GM21723 (cell line): ENCODE results near the gene FAS.

Experiments
- ATAC-seq: cut with Tn5 transposase; IDR thresholded peaks from one replicate; pipeline ENCODE4 v1.9.1; 2021; ENCODE audit warnings: mild to moderate bottlenecking, moderate library complexity; ENCODE audit not compliant: unreplicated experiment

Gene FAS

GRCh38 chr10:88990384-88991160 lies at the start of gene FAS:
Gene FAS, plus strand, starts transcription at chr10:88990798. Its CDS starts 79 bp downstream, at chr10:88990877.
- peak; percentile 55 for ATAC-seq

- ATAC-seq = no peak
Observed at GRCh38 chr10:88941026-88941425, 49.6 kb upstream of the FAS start.

GRCh38 chr10:88943778-88944177 lies 46.8 kb upstream of the FAS start:
- no peak for ATAC-seq

GRCh38 chr10:88944813-88945212 lies 45.8 kb upstream of the FAS start:
- ATAC-seq = peak; percentile 68

GRCh38 chr10:88946200-88946599 lies 44.4 kb upstream of the FAS start:
- ATAC-seq = no peak

GRCh38 chr10:88946965-88947590 lies 43.5 kb upstream of the FAS start:
- ATAC-seq = no peak

- no peak for ATAC-seq
Observed at GRCh38 chr10:88949051-88949450, 41.5 kb upstream of the FAS start.

GRCh38 chr10:88949912-88950837 lies 40.4 kb upstream of the FAS start:
- ATAC-seq = no peak

- ATAC-seq = no peak
Observed at GRCh38 chr10:88952647-88953111, 37.9 kb upstream of the FAS start, which contains the start of gene ACTA2. Gene ACTA2, minus strand, starts transcription at chr10:88952773. Its CDS starts 3,843 bp downstream, at chr10:88948930.

- ATAC-seq = no peak
Observed at GRCh38 chr10:88953662-88954061, 36.9 kb upstream of the FAS start.

- no peak for ATAC-seq
Observed at GRCh38 chr10:88954458-88955083, 36.0 kb upstream of the FAS start.

- no peak for ATAC-seq
Observed at GRCh38 chr10:88957381-88957780, 33.2 kb upstream of the FAS start.

GRCh38 chr10:88958721-88959120 lies 31.9 kb upstream of the FAS start:
- no peak for ATAC-seq

- ATAC-seq = no peak
Observed at GRCh38 chr10:88960802-88961201, 29.8 kb upstream of the FAS start.

GRCh38 chr10:88961266-88961665 lies 29.3 kb upstream of the FAS start:
- ATAC-seq = no peak

GRCh38 chr10:88962336-88962735 lies 28.3 kb upstream of the FAS start:
- no peak for ATAC-seq

- ATAC-seq = no peak
Observed at GRCh38 chr10:88963318-88963717, 27.3 kb upstream of the FAS start.

GRCh38 chr10:88964360-88964759 lies 26.2 kb upstream of the FAS start:
- no peak for ATAC-seq

GRCh38 chr10:88964869-88965415 lies 25.7 kb upstream of the FAS start:
- ATAC-seq = no peak

GRCh38 chr10:88966797-88967196 lies 23.8 kb upstream of the FAS start:
- ATAC-seq = no peak
